SK-N-MC (cell line): ENCODE measurements around the gene IMMT.

Experiments
- EZH2 ChIP-seq: fragments of 200-600 bp; sonication (generic); IDR thresholded peaks from one replicate; pipeline ENCODE4 v1.6.1; 2017; ENCODE audit warnings: antibody characterized with exemption
- POLR2AphosphoS5 ChIP-seq: IDR thresholded peaks from 2 replicates; pipeline ENCODE4 v1.6.1; 2012; ENCODE audit warnings: mild to moderate bottlenecking, low read depth, low read length, borderline replicate concordance

GRCh38 chr2:86124683-86125082 is 70.6 kb downstream of the IMMT start:
- TF ChIP-seq EZH2 = no peak
- no peak for TF ChIP-seq POLR2AphosphoS5
